Fibroblast of peridontal ligament (primary cell): ENCODE data around the gene GDF7.

Source experiments
- DNase-seq: peaks from one replicate; pipeline ENCODE4 v3.0.0-alpha.2; 2010; ENCODE audit errors: extremely low read depth

The GDF7 gene

DNA sequence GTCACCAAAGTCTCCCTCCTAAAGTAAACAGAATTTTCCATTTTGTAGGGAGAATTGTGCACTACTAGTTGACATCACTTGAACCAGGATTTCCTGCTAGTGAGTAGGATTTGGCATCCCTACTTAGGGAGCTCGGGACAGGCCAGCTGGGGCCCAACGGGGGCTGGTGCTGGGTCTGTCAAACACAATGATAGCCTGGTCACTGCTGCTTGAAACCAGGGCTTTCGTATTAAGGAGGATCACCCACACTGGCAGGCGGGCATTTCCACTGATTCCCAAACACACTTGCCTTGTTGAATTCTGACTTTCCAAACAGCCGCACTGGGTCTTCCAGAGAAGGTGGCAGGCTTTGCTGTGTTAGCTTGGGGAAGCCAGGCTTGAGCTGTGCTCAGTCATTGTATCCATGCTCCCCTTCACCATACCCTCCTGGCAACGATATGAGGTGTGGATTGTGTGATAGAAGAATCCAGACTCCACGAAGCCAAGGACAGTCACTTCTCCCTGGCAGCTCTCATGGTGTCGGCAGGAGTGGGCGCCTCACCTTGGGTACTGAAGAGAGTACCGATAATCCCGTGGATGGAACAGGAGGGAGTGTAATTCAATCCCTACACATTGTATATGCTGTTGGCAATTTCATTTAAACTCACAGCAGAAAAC lies 7.5 kb downstream of the GDF7 start:
- DNase-seq, result no peak

DNA sequence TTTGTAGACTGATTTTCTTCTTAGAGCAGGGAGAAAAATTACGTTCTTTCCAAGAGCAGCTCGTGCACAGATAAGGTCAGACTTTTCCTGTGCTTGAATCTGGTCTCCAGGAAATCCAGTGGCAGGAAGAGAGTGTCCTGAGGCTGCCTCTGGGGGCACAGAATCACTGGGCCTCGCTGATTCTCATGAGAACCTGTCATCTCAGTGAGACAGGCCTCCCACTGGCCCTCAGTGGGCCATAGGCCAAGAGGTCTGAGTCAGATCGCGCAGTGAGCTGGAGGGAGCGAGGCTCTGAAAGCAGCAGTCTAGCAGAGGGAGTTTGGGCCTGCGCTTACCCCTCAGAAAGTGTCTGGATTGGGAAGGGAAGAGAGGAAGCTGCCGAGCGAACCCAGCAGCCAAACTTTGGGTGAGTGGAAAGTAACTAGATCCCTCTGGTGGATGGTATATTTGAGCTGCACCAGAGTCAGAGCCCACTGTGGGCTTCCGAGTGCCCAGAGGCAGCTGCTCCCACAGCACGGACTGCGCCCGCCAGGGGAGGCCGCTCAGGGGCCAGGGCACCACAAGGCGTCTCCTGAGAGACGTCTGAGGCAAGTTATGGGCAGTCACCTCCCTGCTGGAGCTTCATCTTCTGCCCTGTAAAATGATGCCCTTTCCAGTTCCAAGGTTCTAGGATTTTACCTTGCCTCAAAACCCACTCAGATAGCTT lies 8.2 kb downstream of the GDF7 start:
- DNase-seq, result peak; percentile 79

DNA sequence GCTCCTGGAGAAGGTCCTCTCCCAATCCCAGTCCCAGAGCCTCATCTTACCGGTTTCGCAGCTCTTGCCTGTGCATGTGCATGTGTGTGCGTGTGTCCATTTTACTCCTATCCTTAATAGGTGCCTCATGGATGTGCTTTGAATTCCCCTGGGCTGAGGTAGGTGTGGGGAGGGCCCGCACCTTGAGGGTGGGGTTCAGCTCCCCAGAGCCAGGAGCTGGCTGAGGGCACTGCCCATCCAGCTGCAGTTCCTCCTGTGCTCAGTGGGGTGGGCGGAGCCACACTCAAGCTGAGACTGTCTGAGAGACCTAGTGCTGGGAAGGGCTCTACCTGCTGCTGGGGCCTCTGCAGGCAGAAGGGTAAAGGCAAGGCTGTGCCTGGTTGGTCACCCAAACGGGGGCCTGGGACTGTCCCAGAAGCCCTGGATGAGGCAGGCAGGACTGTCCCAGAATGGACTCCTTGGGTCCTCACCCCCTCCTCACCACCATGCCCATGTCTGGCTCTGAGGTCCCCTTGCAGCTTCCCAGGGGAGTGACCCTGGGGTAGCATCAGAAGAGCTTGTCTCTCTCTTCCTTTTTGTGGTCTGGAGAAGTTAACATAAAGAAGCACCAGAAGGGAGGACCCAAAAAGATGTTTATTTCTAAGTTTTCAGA lies 8.9 kb downstream of the GDF7 start:
- no peak for DNase-seq

DNA sequence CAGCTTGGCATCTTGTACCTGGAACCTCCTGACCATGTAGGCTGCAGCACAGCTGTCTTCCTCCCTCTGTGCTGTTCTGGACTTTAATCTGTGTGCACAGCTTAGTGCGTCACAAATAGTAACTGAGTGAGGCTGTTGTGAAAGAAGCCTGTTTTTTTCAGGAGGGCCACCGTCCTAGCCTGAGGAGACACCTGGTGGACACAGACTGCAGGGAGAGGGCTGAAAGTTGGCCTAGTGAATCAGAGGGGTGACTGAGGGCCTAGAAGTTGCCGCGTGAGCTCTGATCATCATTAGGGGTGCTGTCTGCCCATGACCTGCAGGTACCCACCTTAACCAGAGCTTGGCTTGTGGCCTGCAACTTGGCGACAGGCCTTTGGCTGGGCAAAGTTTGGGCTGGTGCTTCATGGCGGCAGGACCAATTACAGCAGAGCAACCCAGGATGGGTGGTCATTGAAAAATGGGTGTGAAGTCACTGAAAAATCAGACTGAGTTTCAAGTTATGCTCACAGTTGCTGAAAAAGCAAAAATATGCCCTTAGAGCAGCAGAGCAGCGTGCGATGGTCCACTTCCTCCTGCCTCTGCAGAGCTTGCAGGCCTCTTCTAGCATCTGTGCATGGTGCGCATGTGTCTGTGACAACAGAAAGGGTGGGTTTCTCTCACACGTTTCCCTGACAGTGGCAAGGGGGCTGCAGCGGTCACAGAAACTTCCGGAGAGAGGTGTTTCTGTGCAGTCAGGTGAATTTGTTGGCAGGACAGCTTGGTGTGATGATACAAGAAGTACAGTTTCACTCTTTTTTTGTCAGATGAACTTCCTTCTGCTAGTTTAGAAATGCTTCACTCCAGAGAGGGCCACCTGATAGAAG lies 9.6 kb downstream of the GDF7 start:
- no peak for DNase-seq

DNA sequence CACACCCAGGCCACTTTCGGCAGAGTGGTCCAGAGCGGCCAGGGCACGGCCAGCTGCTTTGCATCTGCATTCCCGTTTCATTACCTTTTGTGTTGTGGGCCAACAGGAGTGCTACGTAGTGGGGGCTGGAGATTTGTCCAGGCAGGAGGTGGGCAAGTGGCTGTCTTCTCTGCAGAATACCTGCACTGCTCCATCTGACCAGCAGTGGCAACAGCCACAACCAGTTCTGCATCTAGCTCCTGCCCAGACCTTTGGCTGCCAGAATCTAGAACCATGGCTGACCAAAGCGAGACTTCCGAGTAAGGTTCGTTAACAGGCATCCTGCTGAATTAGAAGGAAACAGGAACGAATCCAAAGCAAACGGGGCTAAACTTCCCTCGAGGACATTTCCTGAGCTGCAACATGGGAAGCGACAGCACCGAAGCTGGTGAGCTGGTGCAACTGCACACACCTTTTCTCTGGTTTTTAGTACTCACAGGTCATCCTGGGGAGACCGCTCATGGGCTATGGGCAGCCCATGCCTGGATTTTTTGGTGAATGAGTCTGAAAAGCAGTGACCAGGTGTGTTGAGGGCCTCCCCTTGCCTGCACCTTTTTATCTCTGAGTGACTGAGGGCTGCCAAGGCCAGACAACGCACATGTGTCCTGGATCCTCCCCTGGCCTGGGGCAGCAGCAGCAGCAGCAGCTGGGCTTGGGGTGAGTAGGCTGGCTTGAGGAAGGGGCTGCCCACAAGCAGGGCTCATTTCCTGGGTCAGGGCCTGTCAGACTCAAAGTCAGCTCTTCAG lies 10.5 kb downstream of the GDF7 start:
- DNase-seq, result no peak

DNA sequence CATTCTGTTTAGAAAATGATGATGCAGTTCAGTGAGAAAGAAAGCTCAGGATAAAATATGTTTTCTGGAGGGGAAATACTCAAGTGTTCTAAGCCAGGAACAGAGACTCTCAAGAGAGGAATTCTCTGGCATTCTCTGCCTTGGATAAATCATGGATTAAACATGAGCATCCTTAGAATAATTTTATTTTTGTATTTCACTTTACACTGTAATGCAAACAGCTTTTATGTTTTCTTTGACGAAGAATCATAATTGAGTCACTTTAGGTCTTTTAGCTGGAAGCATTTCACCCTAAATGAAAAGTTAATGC lies 11.1 kb downstream of the GDF7 start:
- DNase-seq, result no peak

DNA sequence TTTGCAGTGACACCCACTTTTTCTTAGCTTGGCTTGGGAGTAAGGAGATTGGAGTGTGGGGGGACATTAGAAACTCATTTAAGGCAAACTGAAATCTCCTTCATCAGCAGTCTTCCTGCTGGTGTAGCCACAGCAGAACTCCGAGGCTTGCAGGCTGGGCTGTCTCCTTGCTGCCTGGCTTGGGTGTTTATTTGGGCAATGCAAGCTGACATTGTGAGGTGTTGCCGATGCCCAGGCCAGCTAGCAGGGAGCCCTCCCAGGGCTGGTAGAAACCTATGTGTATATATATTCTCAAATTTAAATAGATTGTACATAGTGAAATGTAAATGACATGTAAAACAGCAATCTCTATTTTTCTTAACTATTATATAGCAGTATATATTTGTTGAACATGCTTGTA lies 11.8 kb downstream of the GDF7 start:
- no peak for DNase-seq

DNA sequence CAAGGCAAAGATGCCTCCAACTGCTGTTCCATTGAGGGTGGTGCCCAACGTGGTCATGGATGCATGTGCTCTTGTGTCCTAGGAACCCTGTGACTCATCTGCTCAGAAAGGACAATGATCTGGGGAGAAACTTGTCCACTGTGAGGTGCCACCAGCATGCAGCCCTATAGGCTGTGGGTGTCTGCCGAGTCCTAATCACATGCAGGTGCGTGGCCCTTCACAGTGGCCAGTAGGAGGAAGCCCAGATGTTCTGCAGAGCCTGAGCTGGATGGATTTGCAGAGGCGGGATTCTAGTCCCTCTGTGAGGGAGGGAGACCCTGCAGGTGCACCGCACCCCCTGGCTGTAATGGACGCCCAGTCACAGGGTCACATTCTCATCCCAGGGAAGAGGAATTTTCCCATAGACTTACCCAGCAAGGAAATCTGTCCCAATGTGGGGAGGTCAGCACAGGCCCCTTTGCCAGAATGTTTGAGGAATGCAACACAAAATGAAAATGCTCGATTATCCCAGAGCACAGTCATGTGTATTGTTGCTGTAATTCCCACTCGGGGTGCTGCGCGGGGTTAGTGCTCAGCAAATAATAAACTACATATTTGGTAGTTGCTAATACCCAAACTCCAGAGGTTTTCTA lies 13.9 kb downstream of the GDF7 start:
- no peak for DNase-seq

DNA sequence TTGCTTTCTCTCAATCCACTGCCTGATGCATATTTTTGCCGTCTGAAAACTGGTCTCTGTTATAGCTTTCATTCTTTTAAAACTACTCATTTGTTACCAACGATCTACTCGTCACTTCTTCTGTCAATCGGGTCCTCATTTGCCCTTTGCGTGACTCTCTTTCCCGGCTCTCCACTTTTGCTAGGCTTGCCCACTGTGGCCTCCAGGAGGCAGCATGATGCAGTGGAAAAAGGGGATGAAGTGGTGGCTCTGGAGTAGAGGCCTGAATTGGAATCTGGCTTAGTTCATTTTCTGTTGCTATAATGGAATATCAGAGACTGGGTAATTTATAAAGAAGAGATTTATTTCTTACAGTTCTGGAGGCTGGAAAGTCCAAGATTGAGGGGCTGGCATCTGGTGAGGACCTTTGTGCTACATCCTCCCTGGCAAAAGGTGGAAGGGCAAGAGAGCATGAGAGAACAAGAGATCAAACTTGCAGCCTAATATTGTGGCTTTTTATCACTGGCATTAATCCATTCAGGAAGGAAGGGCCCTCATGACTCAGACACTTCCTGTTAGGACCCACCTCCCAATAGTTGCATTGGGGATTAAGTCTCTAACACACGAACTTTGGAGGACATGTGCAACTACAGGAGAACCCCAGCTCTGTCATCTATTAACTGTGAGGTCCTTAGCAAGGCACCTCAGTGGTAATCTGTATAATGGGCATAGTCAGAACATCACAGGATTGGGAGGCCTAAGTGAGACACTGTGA lies 15.4 kb downstream of the GDF7 start:
- DNase-seq, result no peak

DNA sequence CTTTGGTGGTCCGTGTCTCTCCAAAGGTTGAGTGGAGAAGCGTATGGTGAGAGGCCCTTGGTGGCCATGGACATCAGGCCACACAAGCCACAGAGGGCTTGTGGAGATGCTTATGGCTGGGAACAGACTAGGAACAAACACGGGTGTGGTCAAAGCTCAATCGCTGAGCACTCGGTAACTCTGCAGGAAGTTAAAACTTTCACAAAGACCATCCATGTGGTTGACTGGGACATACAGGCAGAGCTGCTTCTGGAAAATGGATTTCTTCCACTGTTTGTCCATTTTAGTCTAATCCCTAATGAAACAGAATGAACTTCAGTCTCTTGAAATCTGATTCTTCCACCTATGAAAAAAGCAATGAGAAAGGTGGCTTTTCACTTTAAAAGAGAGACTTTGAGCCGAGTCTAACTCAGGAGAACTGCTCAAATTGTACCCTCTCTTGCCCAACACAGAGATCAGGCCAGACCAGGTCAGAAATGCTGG lies 17.7 kb downstream of the GDF7 start:
- DNase-seq, result no peak

DNA sequence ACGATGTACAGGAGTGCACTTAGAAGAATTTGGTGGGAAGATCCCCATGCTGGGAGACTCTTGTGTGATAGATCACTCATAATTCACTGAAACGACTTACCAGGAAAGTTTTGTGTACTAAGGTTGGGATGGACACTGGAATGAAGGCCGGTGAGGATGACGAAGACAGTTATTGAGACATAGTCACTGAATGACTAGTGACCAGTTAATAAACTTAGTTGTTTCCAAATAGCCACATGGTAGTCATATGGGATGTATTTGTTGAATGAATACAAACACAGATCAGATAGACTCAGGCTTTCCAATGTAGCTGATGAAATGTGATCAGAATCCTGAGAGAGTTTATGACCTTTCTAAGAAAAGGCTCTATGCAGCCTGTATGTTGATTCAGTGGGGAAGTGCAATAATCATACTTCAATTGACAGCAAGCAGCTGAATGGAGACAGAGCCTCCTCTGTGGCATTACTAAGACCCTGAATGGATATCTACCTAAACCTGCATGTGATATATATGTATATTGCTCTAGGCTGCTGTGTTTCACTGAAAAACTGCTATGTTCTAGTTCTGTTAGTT lies 20.4 kb downstream of the GDF7 start:
- DNase-seq, result no peak

DNA sequence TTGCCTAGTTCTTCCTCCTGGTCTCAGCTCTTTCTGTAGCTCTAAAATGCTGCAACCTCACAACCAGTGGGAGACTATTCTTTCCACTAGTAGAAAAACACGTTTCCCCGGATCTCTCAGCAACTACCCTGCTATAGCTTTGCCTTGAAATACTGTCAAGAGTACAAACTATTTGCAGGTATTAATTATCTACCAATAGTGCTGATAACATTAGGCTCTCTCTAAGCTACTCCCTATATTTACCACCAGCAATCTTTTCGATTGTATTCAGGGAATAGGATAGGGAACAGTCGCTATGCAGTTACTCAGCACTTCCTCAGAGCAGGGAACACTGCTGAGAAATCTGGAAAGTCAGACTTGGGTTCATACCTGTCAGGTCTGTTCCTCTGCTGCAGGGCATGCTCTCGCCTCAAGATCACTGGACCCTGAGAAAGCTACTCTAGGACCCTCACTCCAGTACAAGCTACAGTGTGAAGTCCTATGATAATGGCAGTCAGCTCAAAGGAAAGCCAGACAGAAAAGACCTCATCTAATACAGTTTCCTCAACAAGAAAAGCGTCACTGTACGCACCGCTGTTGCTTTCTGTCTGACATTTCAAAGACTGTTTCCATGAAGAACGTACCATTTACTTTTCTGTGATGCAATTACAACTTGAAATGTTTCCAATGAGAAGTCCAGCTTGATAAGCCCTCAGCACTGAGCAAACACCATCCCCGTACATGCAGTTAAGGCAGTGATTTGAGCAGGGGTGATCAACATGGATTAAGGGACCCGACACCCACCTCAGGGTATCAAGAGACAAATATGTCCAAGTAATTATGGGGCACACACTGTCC lies 22.7 kb downstream of the GDF7 start:
- DNase-seq, result no peak

DNA sequence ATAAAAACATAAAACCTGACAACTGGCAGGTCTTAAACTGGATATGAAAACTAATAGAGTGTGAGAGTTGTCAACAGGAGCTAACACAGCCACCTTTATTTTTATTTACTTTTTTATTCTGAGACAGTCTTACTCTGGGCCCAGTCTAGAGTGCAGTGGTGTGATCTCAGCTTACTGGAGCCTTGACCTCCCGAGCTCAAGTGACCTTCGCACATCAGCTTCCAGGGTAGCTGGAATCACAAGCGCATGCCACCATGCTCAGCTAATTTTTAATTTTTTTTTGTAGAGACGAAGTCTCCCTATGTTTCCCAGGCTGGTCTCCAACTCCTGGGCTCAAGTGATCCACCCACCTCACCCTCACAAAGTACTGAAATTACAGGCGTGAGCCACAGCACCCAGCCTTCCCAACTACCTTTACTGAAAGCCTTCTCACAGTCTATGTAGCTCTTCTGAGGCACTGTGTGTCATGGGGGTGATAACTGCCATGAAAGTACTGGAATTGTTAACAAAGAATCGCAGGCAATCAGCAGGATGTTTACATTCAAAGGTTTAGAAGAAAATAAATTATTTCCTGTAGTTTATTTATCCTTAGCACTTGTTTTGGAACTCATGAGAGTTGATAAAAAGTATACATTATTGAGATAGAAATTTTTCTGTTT lies 24.3 kb downstream of the GDF7 start:
- DNase-seq, result no peak

DNA sequence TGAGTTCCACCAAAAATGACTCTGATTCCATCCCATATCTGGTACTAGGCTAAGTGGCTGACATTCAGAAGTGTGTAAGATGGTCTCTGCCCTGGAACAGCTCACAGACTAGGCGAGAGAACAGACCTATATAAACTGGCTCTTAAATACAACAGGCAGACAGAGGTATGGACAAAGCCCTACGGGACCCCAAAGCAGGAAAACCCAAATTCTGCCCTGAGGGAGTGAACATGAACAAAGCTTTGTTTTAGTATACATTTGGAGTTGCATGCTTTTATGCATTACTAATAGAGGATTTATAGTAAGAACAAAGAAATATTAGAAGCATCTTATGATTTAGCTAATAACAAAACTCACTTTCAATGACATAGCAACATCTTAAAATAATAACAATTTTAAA lies 25.1 kb downstream of the GDF7 start:
- DNase-seq, result no peak

DNA sequence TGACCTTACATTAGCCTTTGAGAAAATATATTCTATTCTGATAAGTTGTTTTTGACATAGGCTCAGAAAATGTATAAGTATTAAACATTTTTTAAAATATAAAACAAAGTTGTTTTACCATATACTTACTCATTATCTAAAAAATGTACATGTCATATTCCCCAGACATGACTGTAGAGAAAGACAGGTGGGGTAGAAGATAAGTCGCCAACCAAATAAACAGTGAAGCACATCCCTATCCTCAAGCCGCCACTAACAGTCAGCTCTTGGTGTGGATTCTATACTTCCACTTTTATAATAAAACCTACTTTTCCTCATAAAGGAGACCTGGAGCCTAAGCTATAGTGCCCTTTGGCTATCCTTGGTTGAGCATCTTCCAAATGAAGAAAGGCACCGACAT lies 26.4 kb downstream of the GDF7 start:
- no peak for DNase-seq

DNA sequence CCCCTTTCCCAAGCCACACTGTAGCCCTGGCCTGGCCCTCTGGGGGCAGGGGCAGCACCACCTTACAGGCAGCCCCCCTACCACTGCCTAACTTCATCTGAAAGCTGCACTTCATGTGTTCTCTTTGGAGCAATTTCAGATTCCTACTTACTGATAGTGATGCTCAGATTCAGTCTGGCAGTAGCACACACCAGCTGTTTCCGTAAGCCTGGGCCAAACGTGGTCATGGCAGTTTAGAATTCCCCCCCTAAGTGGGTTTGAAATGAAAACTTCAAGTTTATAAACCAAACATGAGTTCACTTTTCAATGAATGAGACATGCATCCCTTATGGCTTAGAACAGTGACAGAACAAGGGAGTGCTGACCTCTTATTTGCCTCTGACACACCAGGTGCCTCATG lies 29.4 kb downstream of the GDF7 start:
- no peak for DNase-seq

DNA sequence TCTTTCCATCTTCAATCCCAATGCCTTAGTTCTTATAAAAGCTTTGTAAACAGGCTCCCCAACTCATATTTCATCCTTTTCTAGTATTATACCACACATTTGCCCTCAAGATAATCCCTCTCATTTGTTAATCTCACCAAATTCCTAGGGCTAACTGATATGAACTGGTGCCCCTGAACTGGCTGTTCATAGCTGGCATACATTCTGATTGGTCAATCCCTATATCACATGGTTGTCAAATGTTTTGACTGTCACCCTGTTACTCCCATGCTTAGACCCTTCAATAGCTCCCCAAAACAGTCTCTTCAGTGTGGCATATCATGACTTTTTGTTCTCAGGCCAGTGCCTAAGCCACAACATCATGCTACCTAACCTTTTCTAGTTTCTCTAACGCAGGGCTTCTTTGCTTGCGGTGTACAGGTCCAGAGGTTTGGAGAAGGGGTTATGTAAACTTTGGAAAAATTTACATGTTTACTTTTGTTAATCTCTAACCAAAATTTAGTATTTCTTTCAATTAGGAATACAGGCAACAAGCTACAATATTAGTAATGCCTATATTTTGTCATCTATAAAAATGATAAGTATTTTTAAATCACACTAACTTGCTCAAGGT lies 30.5 kb downstream of the GDF7 start:
- DNase-seq, result no peak
